Neutrophil (primary cell): ENCODE measurements around the gene ARFGEF2.
"Not testable (repeated sequence)": the region's sequence is repeated elsewhere in the genome, so short reads cannot be mapped to it uniquely, and the experiment has no call there.

Source experiments
- H3K27ac ChIP-seq: fragments of 200-600 bp; sonication (generic); 2 replicates; pipeline ENCODE4 v1.5.1; 2016; ENCODE audit warnings: mild to moderate bottlenecking, moderate library complexity
- H3K27me3 ChIP-seq: fragments of 200-600 bp; sonication (generic); 2 replicates; pipeline ENCODE4 v1.6.0; 2016; ENCODE audit warnings: mild to moderate bottlenecking
- H3K36me3 ChIP-seq: fragments of 200-600 bp; sonication (generic); 2 replicates; pipeline ENCODE4 v1.5.1; 2017
- H3K4me1 ChIP-seq, 2 experiments: fragments of 200-600 bp in 1 of 2; sonication (generic) in 1 of 2; 1 replicate in 1 of 2; 2 replicates in 1 of 2; pipeline versions ENCODE4 v1.5.1 to v1.6.1; 2013 to 2016; ENCODE audit warnings: low read depth in 1 of 2, low read length in 1 of 2, mild to moderate bottlenecking in 1 of 2, moderate library complexity in 1 of 2; ENCODE audit not compliant: control insufficient read depth in 1 of 2, insufficient read depth in 1 of 2
- H3K4me3 ChIP-seq, 2 experiments: fragments of 200-600 bp in 1 of 2; sonication (generic) in 1 of 2; 1 replicate in 1 of 2; 2 replicates in 1 of 2; pipeline ENCODE4 v1.5.1; 2013 to 2016; ENCODE audit warnings: low read depth in 1 of 2, low read length in 1 of 2, mild to moderate bottlenecking in 1 of 2, moderate library complexity in 1 of 2
- H3K9me3 ChIP-seq: fragments of 200-600 bp; sonication (generic); 2 replicates; pipeline ENCODE4 v1.5.1; 2016
- TF ChIP-seq, protein P1 (sequence below): fragments of 200-600 bp; sonication (generic); IDR thresholded peaks from 2 replicates; pipeline ENCODE4 v1.5.1; 2016; ENCODE audit warnings: antibody characterized with exemption

The ARFGEF2 gene

DNA sequence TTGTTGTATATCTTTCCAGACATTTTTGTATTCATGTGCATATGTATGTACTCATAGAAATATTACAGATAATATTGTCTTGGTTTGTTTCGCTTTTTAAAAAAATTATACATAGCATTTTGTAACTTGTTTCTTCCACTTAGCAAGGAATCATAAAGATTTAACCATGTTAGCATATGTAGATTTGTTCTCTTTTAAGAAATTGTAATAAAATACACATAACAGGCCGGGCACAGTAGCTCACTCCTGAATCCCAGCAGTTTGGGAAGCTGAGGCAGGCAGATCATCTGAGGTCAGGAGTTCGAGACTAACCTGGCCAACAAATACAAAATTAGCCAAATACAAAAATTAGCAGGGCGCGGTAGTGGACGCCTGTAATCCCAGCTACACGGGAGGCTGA, 80.2 kb downstream of the ARFGEF2 start:
- Histone ChIP-seq H3K36me3 (peaks cover 62% of the 10 kb centered on the region), H3K4me3 (no peak overlapping the region), H3K27ac (no peak overlapping the region), H3K4me1 (no peaks in the 10 kb centered on the region), H3K27me3 (no peaks in the 10 kb centered on the region), H3K9me3 (no peaks in the 10 kb centered on the region)
- TF ChIP-seq, protein P1, sequence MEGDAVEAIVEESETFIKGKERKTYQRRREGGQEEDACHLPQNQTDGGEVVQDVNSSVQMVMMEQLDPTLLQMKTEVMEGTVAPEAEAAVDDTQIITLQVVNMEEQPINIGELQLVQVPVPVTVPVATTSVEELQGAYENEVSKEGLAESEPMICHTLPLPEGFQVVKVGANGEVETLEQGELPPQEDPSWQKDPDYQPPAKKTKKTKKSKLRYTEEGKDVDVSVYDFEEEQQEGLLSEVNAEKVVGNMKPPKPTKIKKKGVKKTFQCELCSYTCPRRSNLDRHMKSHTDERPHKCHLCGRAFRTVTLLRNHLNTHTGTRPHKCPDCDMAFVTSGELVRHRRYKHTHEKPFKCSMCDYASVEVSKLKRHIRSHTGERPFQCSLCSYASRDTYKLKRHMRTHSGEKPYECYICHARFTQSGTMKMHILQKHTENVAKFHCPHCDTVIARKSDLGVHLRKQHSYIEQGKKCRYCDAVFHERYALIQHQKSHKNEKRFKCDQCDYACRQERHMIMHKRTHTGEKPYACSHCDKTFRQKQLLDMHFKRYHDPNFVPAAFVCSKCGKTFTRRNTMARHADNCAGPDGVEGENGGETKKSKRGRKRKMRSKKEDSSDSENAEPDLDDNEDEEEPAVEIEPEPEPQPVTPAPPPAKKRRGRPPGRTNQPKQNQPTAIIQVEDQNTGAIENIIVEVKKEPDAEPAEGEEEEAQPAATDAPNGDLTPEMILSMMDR = no peak

DNA sequence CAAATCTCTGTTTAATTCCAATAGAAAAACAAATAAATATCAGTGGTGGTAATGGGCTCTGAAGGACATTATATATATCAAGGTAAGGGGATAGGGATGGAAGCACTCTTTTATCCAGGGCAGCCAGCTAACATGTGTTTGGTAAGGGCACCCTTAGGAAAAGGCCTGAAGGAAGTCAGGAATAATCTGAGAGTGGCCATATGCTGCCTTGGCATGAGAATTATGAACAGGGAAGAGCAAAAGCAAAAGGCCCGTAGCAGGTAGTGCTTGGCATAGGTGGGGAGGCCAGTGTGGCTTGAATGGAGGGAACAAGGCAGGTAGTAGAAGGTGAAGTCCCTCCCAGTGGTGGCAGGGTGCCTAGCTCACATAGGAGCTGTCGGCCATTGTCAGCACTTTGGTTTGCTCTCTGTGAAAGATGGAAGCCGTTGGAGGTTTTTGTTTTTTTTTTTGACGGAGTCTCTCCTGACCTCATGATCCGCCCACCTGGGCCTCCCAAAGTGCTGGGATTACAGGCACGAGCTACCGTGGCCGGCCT, 85.0 kb downstream of the ARFGEF2 start:
- H3K9me3 ChIP-seq = no peaks in the 10 kb centered on the region
- no peak overlapping the region for H3K27ac ChIP-seq
- H3K4me3 ChIP-seq = no peak overlapping the region
- peaks cover 40% of the 10 kb centered on the region for H3K36me3 ChIP-seq
- no peaks in the 10 kb centered on the region for H3K4me1 ChIP-seq
- no peaks in the 10 kb centered on the region for H3K27me3 ChIP-seq
- TF ChIP-seq, protein P1 = no peak

DNA sequence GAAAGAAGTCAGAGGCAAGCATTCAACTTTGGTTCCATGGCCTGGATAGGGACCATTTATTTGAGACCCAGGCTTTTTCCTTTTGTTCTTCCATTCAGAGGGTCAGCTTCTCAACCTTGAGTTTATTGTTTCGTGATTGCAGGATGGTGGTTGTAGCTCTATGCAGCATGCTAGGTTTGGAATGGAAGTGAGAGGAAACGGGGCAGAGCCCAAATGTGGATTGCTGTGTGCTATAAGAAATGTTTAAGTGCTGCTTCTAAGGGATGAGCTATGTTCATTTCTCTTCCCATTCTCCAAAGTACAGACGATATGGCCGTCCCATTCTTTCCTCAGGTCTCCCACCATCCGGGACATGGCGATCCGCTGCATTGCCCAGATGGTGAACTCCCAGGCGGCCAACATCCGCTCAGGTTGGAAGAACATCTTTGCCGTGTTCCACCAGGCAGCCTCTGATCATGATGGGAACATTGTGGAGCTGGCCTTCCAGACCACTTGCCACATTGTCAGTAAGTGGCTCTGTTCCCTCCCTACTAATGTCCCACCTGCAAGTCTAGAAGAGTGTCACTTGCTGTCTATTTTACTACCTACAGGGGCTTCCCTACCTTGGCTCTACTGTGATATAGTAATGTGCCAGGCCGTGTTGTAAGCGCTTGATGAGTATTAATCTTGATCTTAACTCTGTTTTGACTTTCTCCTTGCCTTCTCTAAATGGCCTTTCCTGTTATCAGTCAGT, 88.6 kb downstream of the ARFGEF2 start:
- Histone ChIP-seq H3K4me1 (peaks cover 8 to 9% of the 10 kb centered on the region in 2 experiments), H3K27ac (no peak overlapping the region), H3K9me3 (no peaks in the 10 kb centered on the region), H3K36me3 (peaks cover 49% of the 10 kb centered on the region), H3K4me3 (no peak overlapping the region), H3K27me3 (no peaks in the 10 kb centered on the region)
- TF ChIP-seq, protein P1 = no peak

DNA sequence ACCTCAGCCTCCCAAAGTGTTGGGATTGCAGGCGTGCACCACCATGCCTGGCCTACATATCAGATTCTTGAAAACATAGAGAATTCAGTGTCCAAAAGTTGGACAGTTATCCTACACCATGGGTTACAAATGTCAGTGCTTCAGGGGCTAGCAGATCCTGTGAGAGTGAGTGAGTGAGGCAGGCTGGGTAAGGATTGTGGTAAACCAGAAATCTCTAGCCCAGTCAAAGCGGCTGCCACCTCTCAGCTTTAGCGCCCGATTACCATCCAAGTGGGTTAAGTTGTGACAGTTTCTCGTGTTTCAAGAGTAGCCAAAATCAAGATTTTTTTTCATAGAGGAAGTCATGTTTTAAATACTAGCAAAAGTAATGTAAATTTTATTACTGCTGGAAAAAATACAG, 102.7 kb downstream of the ARFGEF2 start:
- Histone ChIP-seq H3K36me3 (peaks cover 52% of the 10 kb centered on the region), H3K4me1 (no peaks in the 10 kb centered on the region), H3K27me3 (no peaks in the 10 kb centered on the region), H3K27ac (no peak overlapping the region), H3K4me3 (no peak overlapping the region), H3K9me3 (no peaks in the 10 kb centered on the region)
- TF ChIP-seq, protein P1 = no peak

DNA sequence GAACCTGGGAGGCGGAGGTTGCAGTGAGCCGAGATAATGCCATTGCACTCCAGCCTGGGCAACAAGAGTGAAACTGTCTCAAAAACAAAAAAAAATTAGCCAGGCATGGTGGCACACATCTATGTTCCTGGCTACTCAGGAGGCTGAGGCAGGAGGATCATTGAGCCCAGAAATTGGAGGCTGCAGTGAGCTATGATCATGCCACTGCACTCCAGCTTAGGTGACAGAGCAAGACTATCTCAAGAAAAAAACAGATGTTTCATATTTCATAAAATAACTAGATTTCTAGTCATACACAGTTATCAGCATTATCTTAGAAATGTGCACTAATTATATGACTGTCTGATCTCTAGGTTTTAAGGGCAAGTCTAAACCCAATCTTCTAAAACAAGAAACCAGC, 106.7 kb downstream of the ARFGEF2 start:
- not testable (repeated sequence) for H3K4me3 ChIP-seq, H3K9me3 ChIP-seq, H3K27ac ChIP-seq, H3K27me3 ChIP-seq, H3K4me1 ChIP-seq
- peaks cover 39% of the 10 kb centered on the region for H3K36me3 ChIP-seq

DNA sequence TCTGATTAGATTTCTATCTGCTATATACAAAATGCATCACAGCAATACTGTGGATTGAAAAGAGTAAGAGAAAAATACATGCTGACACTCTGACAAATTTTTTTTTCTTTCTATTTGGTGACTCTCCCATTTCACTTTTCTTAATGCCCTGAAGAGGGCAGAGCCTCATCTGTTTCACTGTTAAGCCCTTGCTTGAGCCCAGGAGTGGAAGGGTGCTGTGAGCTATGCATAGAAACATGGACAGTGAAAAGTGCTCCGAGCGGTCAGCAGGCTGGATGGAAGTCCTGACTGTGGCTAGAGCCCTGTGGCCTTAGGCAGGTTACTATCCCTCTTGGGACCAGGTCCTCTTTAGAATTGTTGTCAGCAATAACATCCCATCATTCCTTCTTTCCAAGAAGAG, 107.2 kb downstream of the ARFGEF2 start:
- no peak overlapping the region for H3K27ac ChIP-seq
- no peaks in the 10 kb centered on the region for H3K9me3 ChIP-seq
- H3K36me3 ChIP-seq = peaks cover 41% of the 10 kb centered on the region
- no peak overlapping the region for H3K4me3 ChIP-seq
- no peaks in the 10 kb centered on the region for H3K27me3 ChIP-seq
- H3K4me1 ChIP-seq = no peaks in the 10 kb centered on the region
- TF ChIP-seq, protein P1 = no peak
